ENCODE measurements around the gene TMEM106C.

TMEM106C gene

GRCh38 chr12:47980197-47980596 is 16.8 kb downstream of the TMEM106C start:
- DNase-seq = no peak

GRCh38 chr12:47980779-47981495 is 17.5 kb downstream of the TMEM106C start:
- no peak for DNase-seq

- DNase-seq = no peak
Observed at GRCh38 chr12:47981496-47982260, 18.3 kb downstream of the TMEM106C start.

- no peak for DNase-seq
Observed at GRCh38 chr12:47982311-47982710, 18.9 kb downstream of the TMEM106C start.

GRCh38 chr12:47982770-47983169 is 19.4 kb downstream of the TMEM106C start:
- no peak for DNase-seq

GRCh38 chr12:47983541-47984115 is 20.2 kb downstream of the TMEM106C start:
- no peak for DNase-seq

GRCh38 chr12:47984331-47984801 is 21.0 kb downstream of the TMEM106C start:
- DNase-seq = no peak

- DNase-seq = no peak
Observed at GRCh38 chr12:47985596-47986290, 22.3 kb downstream of the TMEM106C start.

- DNase-seq = no peak
Observed at GRCh38 chr12:47986291-47986660, 22.9 kb downstream of the TMEM106C start.

- no peak for DNase-seq
Observed at GRCh38 chr12:47986832-47987231, 23.4 kb downstream of the TMEM106C start.

- DNase-seq = no peak
Observed at GRCh38 chr12:47987411-47988072, 24.1 kb downstream of the TMEM106C start.

- DNase-seq = no peak
Observed at GRCh38 chr12:47988073-47989022, 25.0 kb downstream of the TMEM106C start.

GRCh38 chr12:47989023-47989417 is 25.6 kb downstream of the TMEM106C start:
- DNase-seq = no peak

GRCh38 chr12:47989666-47990065 is 26.3 kb downstream of the TMEM106C start:
- DNase-seq = no peak

- DNase-seq = no peak
Observed at GRCh38 chr12:47990351-47991105, 27.1 kb downstream of the TMEM106C start.

- no peak for DNase-seq
Observed at GRCh38 chr12:47991106-47992061, 28.0 kb downstream of the TMEM106C start.

- DNase-seq = no peak
Observed at GRCh38 chr12:47992776-47993175, 29.4 kb downstream of the TMEM106C start.

- no peak for DNase-seq
Observed at GRCh38 chr12:47993491-47993890, 30.1 kb downstream of the TMEM106C start.

- no peak for DNase-seq
Observed at GRCh38 chr12:47995981-47996401, 32.6 kb downstream of the TMEM106C start.

GRCh38 chr12:47997321-47997720 is 33.9 kb downstream of the TMEM106C start:
- DNase-seq = no peak
